ENCODE data around the gene PHLDB2.

Gene PHLDB2

GRCh38 chr3:111929484-111929883 is 70.4 kb downstream of the PHLDB2 start:
- DNase-seq: peak; percentile 79

- no peak for DNase-seq
These were observed 73.9 kb downstream of the PHLDB2 start for GRCh38 chr3:111932946-111933345.

GRCh38 chr3:111936191-111936841 is 77.3 kb downstream of the PHLDB2 start:
- no peak for DNase-seq

GRCh38 chr3:111936967-111937366 is 77.9 kb downstream of the PHLDB2 start:
- DNase-seq: no peak

GRCh38 chr3:111937871-111938270 is 78.8 kb downstream of the PHLDB2 start:
- DNase-seq: no peak

- DNase-seq: no peak
These were observed 80.8 kb downstream of the PHLDB2 start for GRCh38 chr3:111939873-111940272.

GRCh38 chr3:111943533-111943932 is 84.5 kb downstream of the PHLDB2 start:
- DNase-seq: no peak

- no peak for DNase-seq
These were observed 85.3 kb downstream of the PHLDB2 start for GRCh38 chr3:111944372-111944771.

GRCh38 chr3:111947231-111947630 is 88.2 kb downstream of the PHLDB2 start:
- no peak for DNase-seq

GRCh38 chr3:111948786-111949185 is 89.7 kb downstream of the PHLDB2 start:
- DNase-seq: no peak

- no peak for DNase-seq
These were observed 90.6 kb downstream of the PHLDB2 start for GRCh38 chr3:111949712-111950111.

- DNase-seq: no peak
These were observed 92.0 kb downstream of the PHLDB2 start for GRCh38 chr3:111951032-111951431.

GRCh38 chr3:111952086-111952485 is 93.0 kb downstream of the PHLDB2 start:
- no peak for DNase-seq

GRCh38 chr3:111952866-111953450 is 93.9 kb downstream of the PHLDB2 start:
- no peak for DNase-seq

- DNase-seq: no peak
These were observed 95.3 kb downstream of the PHLDB2 start for GRCh38 chr3:111954228-111954990.

- DNase-seq: no peak
These were observed 96.8 kb downstream of the PHLDB2 start for GRCh38 chr3:111955876-111956275.

- no peak for DNase-seq
These were observed 97.4 kb downstream of the PHLDB2 start for GRCh38 chr3:111956449-111956848.

GRCh38 chr3:111956995-111957734 is 98.1 kb downstream of the PHLDB2 start:
- peak; percentile 35 for DNase-seq

GRCh38 chr3:111961461-111962164 is 102.5 kb downstream of the PHLDB2 start:
- no peak for DNase-seq

GRCh38 chr3:111963424-111963823 is 104.4 kb downstream of the PHLDB2 start:
- DNase-seq: no peak

- no peak for DNase-seq
These were observed 106.4 kb downstream of the PHLDB2 start for GRCh38 chr3:111965484-111965883.

GRCh38 chr3:111967068-111967467 is 108.0 kb downstream of the PHLDB2 start:
- no peak for DNase-seq

All from NCI-H1105 treated with DMSO at 0.1 percent for 48 hours (cell line).